Adipocyte (in vitro differentiated cells): ENCODE data around the gene PURB.

Experiments
- DNase-seq: peaks from one replicate; pipeline ENCODE4 v3.0.0-alpha.2; 2015; ENCODE audit warnings: low read depth
- H3K27me3 ChIP-seq: replicated peaks from 2 replicates; pipeline ENCODE4 v1.7.0; 2013; ENCODE audit warnings: mild to moderate bottlenecking, low read length, moderate library complexity; ENCODE audit not compliant: control insufficient read depth, insufficient read depth
- H3K36me3 ChIP-seq: 2 replicates; pipeline ENCODE4 v1.7.0; 2013; ENCODE audit warnings: low read length, mild to moderate bottlenecking, moderate library complexity; ENCODE audit not compliant: control insufficient read depth, insufficient read depth, severe bottlenecking
- H3K4me1 ChIP-seq: 2 replicates; pipeline ENCODE4 v1.7.0; 2013; ENCODE audit warnings: mild to moderate bottlenecking, low read length, moderate library complexity; ENCODE audit not compliant: control insufficient read depth, insufficient read depth
- H3K4me3 ChIP-seq: 2 replicates; pipeline ENCODE4 v1.7.0; 2013; ENCODE audit warnings: mild to moderate bottlenecking, low read length, moderate library complexity
- H3K9ac ChIP-seq: 2 replicates; pipeline ENCODE4 v1.7.0; 2013; ENCODE audit warnings: mild to moderate bottlenecking, low read length, moderate library complexity
- H3K9me3 ChIP-seq: 2 replicates; pipeline ENCODE4 v1.7.0; 2013; ENCODE audit warnings: mild to moderate bottlenecking, low read length, moderate library complexity; ENCODE audit not compliant: control insufficient read depth

Gene PURB

GRCh38 chr7:44889086-44889781, 3.9 kb upstream of the PURB start:
- Histone ChIP-seq H3K4me1 (peaks cover 18% of the 10 kb centered on the region), H3K27me3 (no peaks in the 10 kb centered on the region), H3K9me3 (no peaks in the 10 kb centered on the region), H3K4me3 (no peak overlapping the region), H3K9ac (no peak overlapping the region), H3K36me3 (no peaks in the 10 kb centered on the region)
- DNase-seq, result no peak

GRCh38 chr7:44887293-44887692, 2.0 kb upstream of the PURB start:
- no peaks in the 10 kb centered on the region for H3K27me3 ChIP-seq
- no peak for DNase-seq
- peaks cover 30% of the 10 kb centered on the region for H3K4me1 ChIP-seq
- no peaks in the 10 kb centered on the region for H3K9me3 ChIP-seq
- H3K4me3 ChIP-seq, result no peak overlapping the region
- H3K36me3 ChIP-seq, result peaks cover 3% of the 10 kb centered on the region
- no peak overlapping the region for H3K9ac ChIP-seq

- Histone ChIP-seq H3K27me3 (no peaks in the 10 kb centered on the region), H3K4me3 (peak overlapping the region; percentile 94), H3K9ac (peak overlapping the region; percentile 98), H3K36me3 (peaks cover 6% of the 10 kb centered on the region), H3K9me3 (no peaks in the 10 kb centered on the region), H3K4me1 (peaks cover 54% of the 10 kb centered on the region)
- DNase-seq, result peak; percentile 86
These were observed 523 bp downstream of the PURB start for GRCh38 chr7:44884621-44885393.

- H3K36me3 ChIP-seq, result peaks cover 6% of the 10 kb centered on the region
- H3K4me3 ChIP-seq, result peak overlapping the region; percentile 94
- H3K9ac ChIP-seq, result peak overlapping the region; percentile 98
- DNase-seq, result no peak
- no peaks in the 10 kb centered on the region for H3K9me3 ChIP-seq
- H3K4me1 ChIP-seq, result peaks cover 58% of the 10 kb centered on the region
- H3K27me3 ChIP-seq, result no peaks in the 10 kb centered on the region
These were observed 1.2 kb downstream of the PURB start for GRCh38 chr7:44883961-44884620.

- peaks cover 66% of the 10 kb centered on the region for H3K4me1 ChIP-seq
- H3K4me3 ChIP-seq, result peak overlapping the region; percentile 94
- DNase-seq, result peak; percentile 19
- H3K9me3 ChIP-seq, result no peaks in the 10 kb centered on the region
- H3K36me3 ChIP-seq, result peaks cover 6% of the 10 kb centered on the region
- H3K27me3 ChIP-seq, result no peaks in the 10 kb centered on the region
- H3K9ac ChIP-seq, result peak overlapping the region; percentile 64
These were observed 2.4 kb downstream of the PURB start for GRCh38 chr7:44882899-44883298.

GRCh38 chr7:44881610-44882009, 3.7 kb downstream of the PURB start:
- Histone ChIP-seq H3K4me1 (peaks cover 66% of the 10 kb centered on the region), H3K4me3 (peak overlapping the region; percentile 94), H3K9me3 (no peaks in the 10 kb centered on the region), H3K27me3 (no peaks in the 10 kb centered on the region), H3K9ac (peak overlapping the region; percentile 64), H3K36me3 (peaks cover 6% of the 10 kb centered on the region)
- peak; percentile 65 for DNase-seq

- H3K36me3 ChIP-seq, result peaks cover 6% of the 10 kb centered on the region
- no peak for DNase-seq
- H3K4me3 ChIP-seq, result peak overlapping the region; percentile 94
These were observed 4.2 kb downstream of the PURB start for GRCh38 chr7:44881066-44881600.

GRCh38 chr7:44880317-44881018, 4.9 kb downstream of the PURB start:
- Histone ChIP-seq H3K9me3 (no peaks in the 10 kb centered on the region), H3K36me3 (peaks cover 6% of the 10 kb centered on the region)

More at GRCh38 chr7:44881066-44881600, 4.2 kb downstream of the PURB start:
- Histone ChIP-seq H3K4me1 (peaks cover 62% of the 10 kb centered on the region), H3K27me3 (no peaks in the 10 kb centered on the region), H3K9ac (peak overlapping the region; percentile 63), H3K9me3 (no peaks in the 10 kb centered on the region)

GRCh38 chr7:44876393-44876792, 8.9 kb downstream of the PURB start:
- H3K9ac ChIP-seq, result no peak overlapping the region
- peaks cover 31% of the 10 kb centered on the region for H3K4me1 ChIP-seq
- no peaks in the 10 kb centered on the region for H3K27me3 ChIP-seq
- DNase-seq, result no peak
- no peaks in the 10 kb centered on the region for H3K9me3 ChIP-seq
- H3K4me3 ChIP-seq, result no peak overlapping the region
- peaks cover 3% of the 10 kb centered on the region for H3K36me3 ChIP-seq

More at GRCh38 chr7:44880317-44881018, 4.9 kb downstream of the PURB start:
- Histone ChIP-seq H3K27me3 (no peaks in the 10 kb centered on the region), H3K4me1 (peaks cover 60% of the 10 kb centered on the region), H3K9ac (peak overlapping the region; percentile 63), H3K4me3 (peak overlapping the region; percentile 94)
- no peak for DNase-seq

- no peaks in the 10 kb centered on the region for H3K9me3 ChIP-seq
- H3K4me1 ChIP-seq, result peaks cover 19% of the 10 kb centered on the region
- H3K36me3 ChIP-seq, result no peaks in the 10 kb centered on the region
- no peak overlapping the region for H3K4me3 ChIP-seq
- H3K9ac ChIP-seq, result no peak overlapping the region
- H3K27me3 ChIP-seq, result no peaks in the 10 kb centered on the region
- DNase-seq, result no peak
These were observed 10.1 kb downstream of the PURB start for GRCh38 chr7:44875241-44875640.
